Colonic mucosa (tissue), 4 donors: ENCODE measurements around the gene ADGRA3. TPM values are rescaled to one million over a fixed set of nuclear protein-coding genes. Genes with fewer than 3 reads are reported as not detected.

ENCODE experiments used
- DNase-seq: peaks from one replicate; pipeline ENCODE4 v3.0.0-alpha.2; 2020
- H3K27ac ChIP-seq: fragments of 200-600 bp; one replicate; pipeline ENCODE4 v1.8.0; 2021
- H3K27me3 ChIP-seq: fragments of 200-600 bp; one replicate; pipeline ENCODE4 v1.8.0; 2021
- H3K36me3 ChIP-seq: fragments of 200-600 bp; one replicate; pipeline ENCODE4 v1.8.0; 2021
- H3K4me1 ChIP-seq: fragments of 200-600 bp; one replicate; pipeline ENCODE4 v1.8.0; 2021; ENCODE audit warnings: mild to moderate bottlenecking
- H3K4me3 ChIP-seq: fragments of 200-600 bp; one replicate; pipeline ENCODE4 v1.8.0; 2021
- H3K9ac ChIP-seq, 2 donors: one replicate each; pipeline ENCODE4 v1.7.0; 2013; ENCODE audit warnings: control low read depth in 2 of 2, low read depth in 2 of 2, low read length in 2 of 2
- H3K9me3 ChIP-seq: fragments of 200-600 bp; one replicate; pipeline ENCODE4 v1.8.0; 2021
- intact Hi-C: fragments of 100-400 bp; cut with DNase I; formaldehyde crosslinking; loops from one replicate; pipeline ENCODE4 v1.14.1; 2022
- total RNA-seq, 2 donors: library from RNA; stranded (reverse); fragmentation: NEBNext Ultra II Directional in 1 of 2; extraction: Animal tissue kit (Norgen Biotek cat#: 25700) in 1 of 2; gene quantifications; one replicate each; pipeline ENCODE4 v1.2.1, GENCODE V29; 2021
- TF ChIP-seq, protein P1 (sequence below): fragments of 200-600 bp; IDR thresholded peaks from one replicate; pipeline ENCODE4 v1.8.0; 2022; ENCODE audit warnings: antibody characterized with exemption, mild to moderate bottlenecking
- donor health status: healthy.
- donor health status: DM: no; HTN: no; CAD: no.
- donor health status: DM: no; HTN: no; CAD: no.

The ADGRA3 gene
- total RNA-seq, 2 donors from 2014 or later, result 34.8 to 47.2 TPM

GRCh38 chr4:22482250-22483127 lies 33.4 kb downstream of the ADGRA3 start:
- TF ChIP-seq, protein P1, sequence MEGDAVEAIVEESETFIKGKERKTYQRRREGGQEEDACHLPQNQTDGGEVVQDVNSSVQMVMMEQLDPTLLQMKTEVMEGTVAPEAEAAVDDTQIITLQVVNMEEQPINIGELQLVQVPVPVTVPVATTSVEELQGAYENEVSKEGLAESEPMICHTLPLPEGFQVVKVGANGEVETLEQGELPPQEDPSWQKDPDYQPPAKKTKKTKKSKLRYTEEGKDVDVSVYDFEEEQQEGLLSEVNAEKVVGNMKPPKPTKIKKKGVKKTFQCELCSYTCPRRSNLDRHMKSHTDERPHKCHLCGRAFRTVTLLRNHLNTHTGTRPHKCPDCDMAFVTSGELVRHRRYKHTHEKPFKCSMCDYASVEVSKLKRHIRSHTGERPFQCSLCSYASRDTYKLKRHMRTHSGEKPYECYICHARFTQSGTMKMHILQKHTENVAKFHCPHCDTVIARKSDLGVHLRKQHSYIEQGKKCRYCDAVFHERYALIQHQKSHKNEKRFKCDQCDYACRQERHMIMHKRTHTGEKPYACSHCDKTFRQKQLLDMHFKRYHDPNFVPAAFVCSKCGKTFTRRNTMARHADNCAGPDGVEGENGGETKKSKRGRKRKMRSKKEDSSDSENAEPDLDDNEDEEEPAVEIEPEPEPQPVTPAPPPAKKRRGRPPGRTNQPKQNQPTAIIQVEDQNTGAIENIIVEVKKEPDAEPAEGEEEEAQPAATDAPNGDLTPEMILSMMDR, result no peak
- Histone ChIP-seq H3K27me3 (no peaks in the 10 kb centered on the region), H3K9me3 (no peaks in the 10 kb centered on the region), H3K9ac (no peak overlapping the region), H3K4me1 (peaks cover 15% of the 10 kb centered on the region), H3K36me3 (no peaks in the 10 kb centered on the region), H3K4me3 (no peak overlapping the region), H3K27ac (no peak overlapping the region)
- no peak for DNase-seq
- intact Hi-C loops, result no loop called here

- no peaks in the 10 kb centered on the region for H3K36me3 ChIP-seq
- intact Hi-C loops, result no loop called here
- DNase-seq, result no peak
- H3K9me3 ChIP-seq, result no peaks in the 10 kb centered on the region
- peak overlapping the region; percentile 2 for H3K27ac ChIP-seq
- H3K9ac ChIP-seq, result no peak overlapping the region
- TF ChIP-seq, protein P1, result no peak
- no peak overlapping the region for H3K4me3 ChIP-seq
- peaks cover 15% of the 10 kb centered on the region for H3K4me1 ChIP-seq
- no peaks in the 10 kb centered on the region for H3K27me3 ChIP-seq
Observed at GRCh38 chr4:22480675-22481327, 35.1 kb downstream of the ADGRA3 start.

DNA sequence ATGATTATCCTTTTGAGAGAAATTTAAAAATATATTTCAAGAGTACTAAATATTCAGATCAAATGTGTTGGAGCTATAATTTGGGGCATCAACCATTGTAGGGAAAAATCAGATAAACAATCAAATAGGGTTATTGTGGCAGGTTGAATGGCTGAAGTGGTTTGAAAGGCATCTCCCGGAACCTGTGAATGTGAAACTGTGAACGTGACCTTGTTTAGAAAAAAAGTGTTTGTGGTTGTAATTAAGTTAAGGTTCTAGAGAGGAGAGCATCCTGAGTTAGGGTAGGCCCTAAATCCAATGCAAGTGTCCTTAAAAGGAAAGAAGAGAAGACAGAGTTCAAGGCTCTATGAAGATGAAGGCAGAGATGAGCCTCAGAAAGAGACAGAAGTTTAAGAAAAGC lies 37.4 kb downstream of the ADGRA3 start:
- Histone ChIP-seq H3K9ac (no peak overlapping the region), H3K4me1 (peaks cover 9% of the 10 kb centered on the region), H3K9me3 (no peaks in the 10 kb centered on the region), H3K27me3 (no peaks in the 10 kb centered on the region), H3K27ac (no peak overlapping the region), H3K4me3 (no peak overlapping the region), H3K36me3 (no peaks in the 10 kb centered on the region)
- DNase-seq, result no peak
- TF ChIP-seq, protein P1, result no peak
- intact Hi-C loops, result no loop called here

DNA sequence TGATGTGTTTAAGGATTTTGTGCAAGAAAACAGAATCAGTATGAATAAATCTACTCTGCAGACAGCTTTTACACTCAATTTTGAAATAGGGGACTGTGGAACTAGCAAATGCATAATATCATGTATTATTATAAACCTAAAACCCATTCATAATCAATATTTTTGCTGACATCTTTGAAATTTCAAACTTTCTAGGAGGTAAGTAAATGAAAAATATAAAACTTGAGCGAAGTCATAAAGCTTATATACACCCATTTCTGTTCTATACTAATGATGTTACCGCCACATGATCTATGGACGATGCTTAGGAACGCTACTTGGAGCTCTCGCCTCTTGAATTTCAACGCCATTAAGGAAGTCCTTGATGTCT lies 38.1 kb downstream of the ADGRA3 start:
- H3K9me3 ChIP-seq, result no peaks in the 10 kb centered on the region
- H3K9ac ChIP-seq, result no peak overlapping the region
- DNase-seq, result no peak
- H3K36me3 ChIP-seq, result no peaks in the 10 kb centered on the region
- H3K4me1 ChIP-seq, result peaks cover 7% of the 10 kb centered on the region
- TF ChIP-seq, protein P1, result no peak
- H3K27me3 ChIP-seq, result no peaks in the 10 kb centered on the region
- intact Hi-C loops, result no loop called here
- H3K27ac ChIP-seq, result peak overlapping the region; percentile 49
- no peak overlapping the region for H3K4me3 ChIP-seq

- DNase-seq, result peak; percentile 50
- TF ChIP-seq, protein P1, result no peak
- Histone ChIP-seq H3K36me3 (no peaks in the 10 kb centered on the region), H3K27me3 (no peaks in the 10 kb centered on the region), H3K9ac (no peak overlapping the region), H3K4me1 (peaks cover 7% of the 10 kb centered on the region), H3K9me3 (no peaks in the 10 kb centered on the region), H3K27ac (peak overlapping the region; percentile 49), H3K4me3 (no peak overlapping the region)
- intact Hi-C loops, result no loop called here
Observed at GRCh38 chr4:22477136-22477812, 38.6 kb downstream of the ADGRA3 start.
